MCF 10A (cell line): ENCODE results near the gene COL1A2. TPM values are rescaled to one million over a fixed set of nuclear protein-coding genes. Genes with fewer than 3 reads are reported as not detected.

ENCODE experiments used
- BruUV-seq: library from RNA; stranded (reverse); fragments of 400-500 nt; replicated peaks from 2 replicates; lab custom pipeline; 2021; lab: Mats Ljungman, UMichigan
- CTCF ChIA-PET: fragments of 300-600 bp; sonication (Branson Sonifier 250); formaldehyde crosslinking; extraction: SDS; loops from one replicate; lab custom pipeline; 2021; ENCODE audit warnings: antibody characterized with exemption, inconsistent platforms; lab: Yijun Ruan, JAX
- POLR2A ChIA-PET: fragments of 300-600, 350-650 bp; sonication (Branson Sonifier 250); formaldehyde crosslinking; extraction: SDS; loops from one replicate; lab custom pipeline; 2020; ENCODE audit warnings: antibody characterized with exemption, inconsistent platforms; lab: Yijun Ruan, JAX
- DNase-seq: peaks from one replicate; pipeline ENCODE4 v3.0.0-alpha.2; 2018; ENCODE audit not compliant: unreplicated experiment
- H3K27ac Mint-ChIP-seq: one replicate; pipeline ENCODE4 v1.8.0; 2022; ENCODE audit warnings: mild to moderate bottlenecking, low read depth, mixed read lengths; ENCODE audit not compliant: unreplicated experiment
- H3K27me3 Mint-ChIP-seq: one replicate; pipeline ENCODE4 v1.8.0; 2022; ENCODE audit warnings: mixed read lengths; ENCODE audit not compliant: insufficient read depth, unreplicated experiment
- H3K36me3 Mint-ChIP-seq: one replicate; pipeline ENCODE4 v1.8.0; 2022; ENCODE audit warnings: mild to moderate bottlenecking, moderate library complexity, mixed read lengths; ENCODE audit not compliant: insufficient read depth, unreplicated experiment
- H3K4me1 Mint-ChIP-seq: one replicate; pipeline ENCODE4 v1.8.0; 2022; ENCODE audit warnings: mixed read lengths; ENCODE audit not compliant: insufficient read depth, unreplicated experiment
- H3K4me3 Mint-ChIP-seq: one replicate; pipeline ENCODE4 v1.8.0; 2022; ENCODE audit warnings: mild to moderate bottlenecking, moderate library complexity, mixed read lengths; ENCODE audit not compliant: unreplicated experiment
- H3K9me3 Mint-ChIP-seq: one replicate; pipeline ENCODE4 v1.8.0; 2022; ENCODE audit warnings: mixed read lengths; ENCODE audit not compliant: unreplicated experiment
- CTCF ChIP-seq: fragments of 200-600 bp; IDR thresholded peaks from one replicate; pipeline ENCODE4 v1.8.0; 2022; ENCODE audit warnings: antibody characterized with exemption, mild to moderate bottlenecking; ENCODE audit not compliant: unreplicated experiment
- intact Hi-C: fragments of 100-400 bp; cut with micrococcal nuclease; formaldehyde crosslinking; loops from 2 replicates; pipeline ENCODE4 v1.14.1; 2022
- total RNA-seq: library from RNA; stranded (reverse); gene quantifications from 2 replicates; pipeline ENCODE4 v1.2.3, GENCODE V29; 2022

Gene COL1A2
- total RNA-seq, 1 experiment from 2014 or later: not detected

- ChIA-PET CTCF (no interaction called here), POLR2A (no interaction called here)
- peaks cover 8% of the 10 kb centered on the region for H3K9me3 Mint-ChIP-seq
- H3K4me1 Mint-ChIP-seq: no peaks in the 10 kb centered on the region
- BruUV-seq: no TSS peak
- H3K27ac Mint-ChIP-seq: no peak overlapping the region
- no peak for DNase-seq
- TF ChIP-seq CTCF: no peak
- H3K27me3 Mint-ChIP-seq: peaks cover 18% of the 10 kb centered on the region
- no peak overlapping the region for H3K4me3 Mint-ChIP-seq
- intact Hi-C loops: no loop called here
- H3K36me3 Mint-ChIP-seq: no peaks in the 10 kb centered on the region
These were observed 76.9 kb downstream of the COL1A2 start for GRCh38 chr7:94471604-94472003.

DNA sequence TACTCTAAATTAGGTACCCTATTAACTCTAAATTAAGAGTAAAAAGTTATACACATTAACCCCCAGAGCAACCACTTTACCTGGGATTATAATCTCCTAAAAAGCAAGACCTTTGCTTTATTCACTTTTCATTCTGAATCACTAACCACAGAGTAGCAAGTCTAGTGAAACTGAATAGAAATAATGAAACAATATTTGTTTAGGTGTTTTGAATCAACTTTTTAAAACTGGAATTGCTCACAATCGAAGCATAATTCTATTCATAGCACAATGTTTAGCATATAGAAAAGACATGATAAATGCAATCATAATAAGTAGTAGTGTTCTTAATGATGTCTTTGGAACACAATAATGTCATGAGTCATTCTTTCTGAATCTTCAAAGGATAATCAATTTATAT is 77.9 kb downstream of the COL1A2 start:
- intact Hi-C loops: no loop called here
- BruUV-seq: no TSS peak
- Mint-ChIP-seq H3K4me3 (no peak overlapping the region), H3K27ac (no peak overlapping the region), H3K27me3 (peaks cover 26% of the 10 kb centered on the region), H3K36me3 (no peaks in the 10 kb centered on the region), H3K9me3 (peaks cover 8% of the 10 kb centered on the region), H3K4me1 (no peaks in the 10 kb centered on the region)
- ChIA-PET CTCF (no interaction called here), POLR2A (no interaction called here)
- TF ChIP-seq CTCF: no peak
- no peak for DNase-seq

GRCh38 chr7:94476251-94476840 is 81.7 kb downstream of the COL1A2 start:
- TF ChIP-seq CTCF: no peak
- POLR2A ChIA-PET: no interaction called here
- H3K27me3 Mint-ChIP-seq: peaks cover 41% of the 10 kb centered on the region
- H3K9me3 Mint-ChIP-seq: no peaks in the 10 kb centered on the region
- no peaks in the 10 kb centered on the region for H3K4me1 Mint-ChIP-seq
- BruUV-seq: no TSS peak
- H3K36me3 Mint-ChIP-seq: no peaks in the 10 kb centered on the region
- DNase-seq: no peak
- intact Hi-C loops: no loop called here
- H3K4me3 Mint-ChIP-seq: no peak overlapping the region
- CTCF ChIA-PET: interaction anchor here (1.0 kb wide), 1 partner anchor 10 kb away, joined by 3 read pairs; no protein-coding TSS in a partner anchor
- no peak overlapping the region for H3K27ac Mint-ChIP-seq

DNA sequence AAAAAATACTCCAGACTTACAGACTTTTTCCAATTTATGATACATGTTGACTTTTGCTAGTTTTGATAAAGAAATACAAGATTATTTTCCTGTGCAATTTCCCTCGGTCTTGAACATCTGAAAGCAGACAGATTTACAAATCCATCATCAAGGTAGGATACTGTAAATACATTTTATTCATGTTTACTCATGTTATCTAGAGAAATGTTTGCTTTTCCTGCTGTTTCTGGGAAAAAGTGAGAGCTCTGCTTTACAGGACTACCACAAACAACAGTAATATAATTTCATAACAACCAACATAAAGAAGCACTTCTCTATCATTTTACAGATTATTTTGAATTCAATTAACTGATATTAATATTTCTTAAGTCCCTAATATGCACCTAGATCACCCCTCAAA is 83.2 kb downstream of the COL1A2 start:
- no peak overlapping the region for H3K4me3 Mint-ChIP-seq
- H3K9me3 Mint-ChIP-seq: no peaks in the 10 kb centered on the region
- intact Hi-C loops: no loop called here
- ChIA-PET CTCF (no interaction called here), POLR2A (no interaction called here)
- H3K27ac Mint-ChIP-seq: no peak overlapping the region
- no peak for DNase-seq
- no peak for TF ChIP-seq CTCF
- no TSS peak for BruUV-seq
- peaks cover 41% of the 10 kb centered on the region for H3K27me3 Mint-ChIP-seq
- no peaks in the 10 kb centered on the region for H3K36me3 Mint-ChIP-seq
- no peaks in the 10 kb centered on the region for H3K4me1 Mint-ChIP-seq
